ENCODE data around the gene TOMM20L. TPM values are rescaled to one million over a fixed set of nuclear protein-coding genes. Genes with fewer than 3 reads are reported as not detected.
A peak's percentile ranks its signal among the peaks of the same experiment; 100 is the strongest.

The TOMM20L gene
- total and polyA plus RNA-seq, 9 of the 15 experiments (the other 6 are each of a cell fraction or from before 2014, with no cell fraction given) = not detected

DNA sequence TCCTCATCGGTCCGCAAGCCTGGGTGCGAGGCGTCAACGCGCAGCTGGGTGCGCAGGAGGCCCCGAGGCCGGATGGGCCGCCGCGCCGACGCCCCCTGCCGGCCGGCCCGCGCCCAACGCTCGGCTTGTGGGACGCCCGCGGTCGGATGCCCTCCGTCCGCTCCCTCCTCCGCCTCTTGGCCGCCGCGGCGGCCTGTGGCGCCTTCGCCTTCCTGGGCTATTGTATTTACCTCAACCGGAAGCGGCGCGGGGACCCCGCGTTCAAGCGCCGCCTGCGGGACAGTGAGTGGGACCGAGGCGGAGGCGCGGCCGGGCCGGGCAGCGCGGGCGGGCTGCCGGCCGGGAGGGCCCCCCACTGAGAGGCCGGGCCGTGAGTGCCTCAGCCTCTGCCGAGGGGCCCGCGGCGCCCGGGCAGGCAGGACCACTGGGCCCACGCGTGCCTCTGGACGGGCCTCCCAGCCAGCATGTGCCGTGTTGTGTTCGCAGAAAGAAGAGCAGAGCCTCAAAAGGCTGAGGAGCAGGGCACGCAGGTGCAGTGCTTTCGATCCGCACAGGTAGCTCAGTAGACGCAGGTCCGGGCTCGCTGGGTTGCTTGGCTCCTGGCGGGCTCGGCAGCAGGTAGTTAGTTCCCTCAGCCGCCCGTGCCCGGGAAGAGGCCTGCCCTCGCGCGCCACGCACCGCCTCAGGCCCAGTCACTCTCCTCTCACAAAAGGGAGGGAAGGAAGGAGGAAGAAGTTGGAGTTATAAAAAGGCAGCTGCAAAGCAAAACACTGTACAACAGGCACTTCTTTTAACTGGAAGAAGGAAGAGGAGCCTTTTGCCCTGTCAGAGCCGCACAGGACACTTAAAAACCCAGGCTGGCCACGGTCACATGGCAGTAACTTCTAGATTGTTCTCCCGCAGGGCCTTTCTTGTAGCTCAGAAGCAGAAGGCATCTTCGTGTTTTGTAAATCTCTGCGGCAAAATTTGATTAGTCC, at the start of gene TOMM20L (continued):
- no peak for TF ChIP-seq SIN3A (IDR thresholded peaks at IDR 0.05; ENCODE audit: borderline replicate concordance in 2 of 2, control insufficient read depth in 1 of 2, low read depth in 2 of 2, low read length in 2 of 2)
- no peak for TF ChIP-seq ZNF197 (CRISPR knock-in tag; IDR thresholded peaks at IDR 0.05; ENCODE audit: low read depth)
- no peak for TF ChIP-seq ZFPM2 (CRISPR knock-in tag; IDR thresholded peaks at IDR 0.05)
- no peak for TF ChIP-seq ARID2 (IDR thresholded peaks at IDR 0.05)
- TF ChIP-seq, protein P1, sequence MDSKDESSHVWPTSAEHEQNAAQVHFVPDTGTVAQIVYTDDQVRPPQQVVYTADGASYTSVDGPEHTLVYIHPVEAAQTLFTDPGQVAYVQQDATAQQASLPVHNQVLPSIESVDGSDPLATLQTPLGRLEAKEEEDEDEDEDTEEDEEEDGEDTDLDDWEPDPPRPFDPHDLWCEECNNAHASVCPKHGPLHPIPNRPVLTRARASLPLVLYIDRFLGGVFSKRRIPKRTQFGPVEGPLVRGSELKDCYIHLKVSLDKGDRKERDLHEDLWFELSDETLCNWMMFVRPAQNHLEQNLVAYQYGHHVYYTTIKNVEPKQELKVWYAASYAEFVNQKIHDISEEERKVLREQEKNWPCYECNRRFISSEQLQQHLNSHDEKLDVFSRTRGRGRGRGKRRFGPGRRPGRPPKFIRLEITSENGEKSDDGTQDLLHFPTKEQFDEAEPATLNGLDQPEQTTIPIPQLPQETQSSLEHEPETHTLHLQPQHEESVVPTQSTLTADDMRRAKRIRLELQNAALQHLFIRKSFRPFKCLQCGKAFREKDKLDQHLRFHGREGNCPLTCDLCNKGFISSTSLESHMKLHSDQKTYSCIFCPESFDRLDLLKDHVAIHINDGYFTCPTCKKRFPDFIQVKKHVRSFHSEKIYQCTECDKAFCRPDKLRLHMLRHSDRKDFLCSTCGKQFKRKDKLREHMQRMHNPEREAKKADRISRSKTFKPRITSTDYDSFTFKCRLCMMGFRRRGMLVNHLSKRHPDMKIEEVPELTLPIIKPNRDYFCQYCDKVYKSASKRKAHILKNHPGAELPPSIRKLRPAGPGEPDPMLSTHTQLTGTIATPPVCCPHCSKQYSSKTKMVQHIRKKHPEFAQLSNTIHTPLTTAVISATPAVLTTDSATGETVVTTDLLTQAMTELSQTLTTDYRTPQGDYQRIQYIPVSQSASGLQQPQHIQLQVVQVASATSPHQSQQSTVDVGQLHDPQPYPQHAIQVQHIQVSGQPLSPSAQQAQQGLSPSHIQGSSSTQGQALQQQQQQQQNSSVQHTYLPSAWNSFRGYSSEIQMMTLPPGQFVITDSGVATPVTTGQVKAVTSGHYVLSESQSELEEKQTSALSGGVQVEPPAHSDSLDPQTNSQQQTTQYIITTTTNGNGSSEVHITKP (IDR thresholded peaks at IDR 0.05; ENCODE audit: partially characterized antibody) = no peak
- TF ChIP-seq, protein P2, sequence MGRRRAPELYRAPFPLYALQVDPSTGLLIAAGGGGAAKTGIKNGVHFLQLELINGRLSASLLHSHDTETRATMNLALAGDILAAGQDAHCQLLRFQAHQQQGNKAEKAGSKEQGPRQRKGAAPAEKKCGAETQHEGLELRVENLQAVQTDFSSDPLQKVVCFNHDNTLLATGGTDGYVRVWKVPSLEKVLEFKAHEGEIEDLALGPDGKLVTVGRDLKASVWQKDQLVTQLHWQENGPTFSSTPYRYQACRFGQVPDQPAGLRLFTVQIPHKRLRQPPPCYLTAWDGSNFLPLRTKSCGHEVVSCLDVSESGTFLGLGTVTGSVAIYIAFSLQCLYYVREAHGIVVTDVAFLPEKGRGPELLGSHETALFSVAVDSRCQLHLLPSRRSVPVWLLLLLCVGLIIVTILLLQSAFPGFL (CRISPR knock-in tag; IDR thresholded peaks at IDR 0.05) = no peak
- no peak for TF ChIP-seq ZNF12 (CRISPR knock-in tag; IDR thresholded peaks at IDR 0.05)
- peak; percentile 13; the same call in 1 of the 2 replicates for TF ChIP-seq CREB1 (IDR thresholded peaks at IDR 0.05)
- TF ChIP-seq CREB1 (CRISPR knock-in tag; IDR thresholded peaks at IDR 0.05) = no peak
- TF ChIP-seq LEF1 (IDR thresholded peaks at IDR 0.05) = no peak
- TF ChIP-seq ZNF174 (CRISPR knock-in tag; IDR thresholded peaks at IDR 0.05) = no peak
- TF ChIP-seq RBM15 (IDR thresholded peaks at IDR 0.05; ENCODE audit: insufficient read depth, low read length) = no peak
- peak; percentile 84 to 86; a peak in 2 of 4 replicates for TF ChIP-seq NRF1 (conservative IDR thresholded peaks at IDR 0.05 in 1 of 2, IDR thresholded peaks at IDR 0.05 in 1 of 2)
- TF ChIP-seq ZNF212 (CRISPR knock-in tag; IDR thresholded peaks at IDR 0.05) = no peak
- TF ChIP-seq ZNF764 (CRISPR knock-in tag; IDR thresholded peaks at IDR 0.05; ENCODE audit: low read depth) = no peak
- TF ChIP-seq, protein P3, sequence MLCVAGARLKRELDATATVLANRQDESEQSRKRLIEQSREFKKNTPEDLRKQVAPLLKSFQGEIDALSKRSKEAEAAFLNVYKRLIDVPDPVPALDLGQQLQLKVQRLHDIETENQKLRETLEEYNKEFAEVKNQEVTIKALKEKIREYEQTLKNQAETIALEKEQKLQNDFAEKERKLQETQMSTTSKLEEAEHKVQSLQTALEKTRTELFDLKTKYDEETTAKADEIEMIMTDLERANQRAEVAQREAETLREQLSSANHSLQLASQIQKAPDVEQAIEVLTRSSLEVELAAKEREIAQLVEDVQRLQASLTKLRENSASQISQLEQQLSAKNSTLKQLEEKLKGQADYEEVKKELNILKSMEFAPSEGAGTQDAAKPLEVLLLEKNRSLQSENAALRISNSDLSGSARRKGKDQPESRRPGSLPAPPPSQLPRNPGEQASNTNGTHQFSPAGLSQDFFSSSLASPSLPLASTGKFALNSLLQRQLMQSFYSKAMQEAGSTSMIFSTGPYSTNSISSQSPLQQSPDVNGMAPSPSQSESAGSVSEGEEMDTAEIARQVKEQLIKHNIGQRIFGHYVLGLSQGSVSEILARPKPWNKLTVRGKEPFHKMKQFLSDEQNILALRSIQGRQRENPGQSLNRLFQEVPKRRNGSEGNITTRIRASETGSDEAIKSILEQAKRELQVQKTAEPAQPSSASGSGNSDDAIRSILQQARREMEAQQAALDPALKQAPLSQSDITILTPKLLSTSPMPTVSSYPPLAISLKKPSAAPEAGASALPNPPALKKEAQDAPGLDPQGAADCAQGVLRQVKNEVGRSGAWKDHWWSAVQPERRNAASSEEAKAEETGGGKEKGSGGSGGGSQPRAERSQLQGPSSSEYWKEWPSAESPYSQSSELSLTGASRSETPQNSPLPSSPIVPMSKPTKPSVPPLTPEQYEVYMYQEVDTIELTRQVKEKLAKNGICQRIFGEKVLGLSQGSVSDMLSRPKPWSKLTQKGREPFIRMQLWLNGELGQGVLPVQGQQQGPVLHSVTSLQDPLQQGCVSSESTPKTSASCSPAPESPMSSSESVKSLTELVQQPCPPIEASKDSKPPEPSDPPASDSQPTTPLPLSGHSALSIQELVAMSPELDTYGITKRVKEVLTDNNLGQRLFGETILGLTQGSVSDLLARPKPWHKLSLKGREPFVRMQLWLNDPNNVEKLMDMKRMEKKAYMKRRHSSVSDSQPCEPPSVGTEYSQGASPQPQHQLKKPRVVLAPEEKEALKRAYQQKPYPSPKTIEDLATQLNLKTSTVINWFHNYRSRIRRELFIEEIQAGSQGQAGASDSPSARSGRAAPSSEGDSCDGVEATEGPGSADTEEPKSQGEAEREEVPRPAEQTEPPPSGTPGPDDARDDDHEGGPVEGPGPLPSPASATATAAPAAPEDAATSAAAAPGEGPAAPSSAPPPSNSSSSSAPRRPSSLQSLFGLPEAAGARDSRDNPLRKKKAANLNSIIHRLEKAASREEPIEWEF (CRISPR knock-in tag; IDR thresholded peaks at IDR 0.05) = no peak
